GM19455 (cell line): ENCODE results near the gene GAS2L3.
"Not testable (repeated sequence)": the region's sequence is repeated elsewhere in the genome, so short reads cannot be mapped to it uniquely, and the experiment has no call there.

ENCODE experiments used
- ATAC-seq: cut with Tn5 transposase; IDR thresholded peaks from one replicate; pipeline ENCODE4 v1.9.1; 2021; ENCODE audit not compliant: unreplicated experiment

GAS2L3 gene

GRCh38 chr12:100574187-100575074 lies 947 bp downstream of the GAS2L3 start:
- ATAC-seq: no peak

- no peak for ATAC-seq
These were observed 3.0 kb downstream of the GAS2L3 start for GRCh38 chr12:100576331-100577036.

- ATAC-seq: no peak
These were observed 5.4 kb downstream of the GAS2L3 start for GRCh38 chr12:100578923-100579322.

GRCh38 chr12:100579844-100580243 lies 6.4 kb downstream of the GAS2L3 start:
- ATAC-seq: no peak

- no peak for ATAC-seq
These were observed 10.8 kb downstream of the GAS2L3 start for GRCh38 chr12:100584256-100584655.

- ATAC-seq: no peak
These were observed 18.5 kb downstream of the GAS2L3 start for GRCh38 chr12:100591979-100592378.

- no peak for ATAC-seq
These were observed 20.0 kb downstream of the GAS2L3 start for GRCh38 chr12:100593490-100593889.

GRCh38 chr12:100601626-100602025 lies 28.1 kb downstream of the GAS2L3 start:
- no peak for ATAC-seq

GRCh38 chr12:100602997-100603396 lies 29.5 kb downstream of the GAS2L3 start:
- not testable (repeated sequence) for ATAC-seq

GRCh38 chr12:100608776-100609175 lies 35.3 kb downstream of the GAS2L3 start:
- no peak for ATAC-seq

GRCh38 chr12:100610666-100611430 lies 37.4 kb downstream of the GAS2L3 start:
- no peak for ATAC-seq

- no peak for ATAC-seq
These were observed 39.1 kb downstream of the GAS2L3 start for GRCh38 chr12:100612606-100613005.

- no peak for ATAC-seq
These were observed 51.1 kb downstream of the GAS2L3 start for GRCh38 chr12:100624571-100624970.

- no peak for ATAC-seq
These were observed 59.0 kb downstream of the GAS2L3 start for GRCh38 chr12:100632445-100632892.

GRCh38 chr12:100633082-100633785 lies 59.8 kb downstream of the GAS2L3 start:
- ATAC-seq: not testable (repeated sequence)

GRCh38 chr12:100643246-100643645 lies 69.8 kb downstream of the GAS2L3 start:
- ATAC-seq: no peak

- ATAC-seq: no peak
These were observed 73.4 kb downstream of the GAS2L3 start for GRCh38 chr12:100646896-100647295.

- ATAC-seq: no peak
These were observed 77.6 kb downstream of the GAS2L3 start for GRCh38 chr12:100651108-100651507.

- ATAC-seq: no peak
These were observed 78.2 kb downstream of the GAS2L3 start for GRCh38 chr12:100651694-100652093.

- ATAC-seq: no peak
These were observed 79.0 kb downstream of the GAS2L3 start for GRCh38 chr12:100652488-100652887.

GRCh38 chr12:100656141-100656540 lies 82.7 kb downstream of the GAS2L3 start:
- no peak for ATAC-seq
